Osteocyte (in vitro differentiated cells): ENCODE measurements around the gene TMOD1. TPM values are rescaled to one million over a fixed set of nuclear protein-coding genes. Genes with fewer than 3 reads are reported as not detected.

Experiments used
- DNase-seq: peaks from one replicate; pipeline ENCODE4 v3.0.0; 2021; ENCODE audit warnings: mixed read lengths; ENCODE audit not compliant: unreplicated experiment; ENCODE audit errors: extremely low spot score
- H3K27ac Mint-ChIP-seq: one replicate; pipeline ENCODE4 v1.8.0; 2021; ENCODE audit warnings: mild to moderate bottlenecking, mixed read lengths; ENCODE audit not compliant: unreplicated experiment
- H3K27me3 Mint-ChIP-seq: one replicate; pipeline ENCODE4 v1.8.0; 2021; ENCODE audit warnings: mixed read lengths; ENCODE audit not compliant: unreplicated experiment
- H3K36me3 Mint-ChIP-seq: one replicate; pipeline ENCODE4 v1.8.0; 2021; ENCODE audit warnings: mixed read lengths; ENCODE audit not compliant: unreplicated experiment
- H3K4me1 Mint-ChIP-seq: one replicate; pipeline ENCODE4 v1.8.0; 2021; ENCODE audit warnings: mixed read lengths; ENCODE audit not compliant: unreplicated experiment
- H3K4me3 Mint-ChIP-seq: one replicate; pipeline ENCODE4 v1.8.0; 2021; ENCODE audit warnings: mild to moderate bottlenecking, moderate library complexity, mixed read lengths; ENCODE audit not compliant: unreplicated experiment
- H3K9me3 Mint-ChIP-seq: one replicate; pipeline ENCODE4 v1.8.0; 2021; ENCODE audit warnings: mixed read lengths; ENCODE audit not compliant: unreplicated experiment
- total RNA-seq: library from RNA; stranded (reverse); gene quantifications from 2 replicates; pipeline ENCODE4 v1.2.1, GENCODE V29; 2021
- TF ChIP-seq, protein P1 (sequence below): fragments of 200-600 bp; sonication (generic); IDR thresholded peaks from 2 replicates; pipeline ENCODE4 v1.5.0; 2021; ENCODE audit warnings: antibody characterized with exemption, mild to moderate bottlenecking, moderate library complexity

TMOD1 gene
- total RNA-seq, 1 donor from 2014 or later = not detected

DNA sequence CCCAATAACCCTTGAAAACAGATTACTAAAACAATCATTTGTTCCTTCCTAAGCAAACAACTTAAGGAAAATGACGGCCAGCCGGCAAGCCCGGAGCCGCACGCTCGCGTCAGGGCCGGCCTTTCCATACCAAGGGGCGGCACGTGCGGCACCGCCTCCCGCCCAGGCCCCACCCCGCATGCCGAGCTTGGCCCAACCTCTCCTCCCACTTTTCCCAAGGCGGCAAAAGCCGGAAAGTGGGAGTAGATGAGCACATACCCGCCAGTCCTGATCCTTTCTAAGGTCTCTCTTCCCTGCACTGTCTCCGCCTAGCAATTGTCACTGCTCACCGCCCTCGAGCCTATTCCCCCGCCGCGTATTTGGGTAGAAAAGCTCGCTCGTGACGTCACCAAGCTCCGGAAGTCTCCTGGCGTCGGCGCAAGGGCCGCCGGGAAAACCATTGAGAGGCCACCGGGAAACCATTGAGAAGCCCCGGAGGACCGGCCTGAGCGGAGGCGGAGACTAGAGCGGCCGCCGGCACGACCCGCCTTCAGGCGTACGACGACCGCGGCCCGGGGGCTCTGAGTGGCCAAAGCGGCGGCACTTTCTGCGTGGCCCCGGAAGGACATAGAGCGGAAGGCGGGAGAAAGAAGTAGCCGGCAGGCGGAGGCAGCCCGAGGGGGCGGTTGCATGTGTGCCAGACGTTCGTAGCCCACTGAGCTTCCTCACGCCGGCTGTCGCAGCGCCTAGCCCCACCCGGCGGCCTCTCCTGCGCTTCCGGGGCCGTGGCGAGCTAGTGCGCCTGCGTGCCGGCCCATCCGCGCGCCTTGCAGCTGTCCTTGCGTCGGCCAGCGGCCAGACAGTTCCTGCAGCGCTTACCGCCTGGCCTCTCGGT, 131.8 kb downstream of the TMOD1 start, which contains the start of the genes NCBP1 and TSTD2:
Gene NCBP1, plus strand, starts transcription at position 837 of the 874 bp plus-strand sequence. CDS start 61 bp downstream, outside the sequence.
Gene TSTD2, minus strand, starts transcription at position 384 of the 874 bp plus-strand sequence. CDS start 5,806 bp downstream, outside the sequence.
- peaks cover 38% of the 10 kb centered on the region for H3K4me1 Mint-ChIP-seq
- H3K9me3 Mint-ChIP-seq = no peaks in the 10 kb centered on the region
- H3K36me3 Mint-ChIP-seq = peaks cover 2% of the 10 kb centered on the region
- TF ChIP-seq, protein P1, sequence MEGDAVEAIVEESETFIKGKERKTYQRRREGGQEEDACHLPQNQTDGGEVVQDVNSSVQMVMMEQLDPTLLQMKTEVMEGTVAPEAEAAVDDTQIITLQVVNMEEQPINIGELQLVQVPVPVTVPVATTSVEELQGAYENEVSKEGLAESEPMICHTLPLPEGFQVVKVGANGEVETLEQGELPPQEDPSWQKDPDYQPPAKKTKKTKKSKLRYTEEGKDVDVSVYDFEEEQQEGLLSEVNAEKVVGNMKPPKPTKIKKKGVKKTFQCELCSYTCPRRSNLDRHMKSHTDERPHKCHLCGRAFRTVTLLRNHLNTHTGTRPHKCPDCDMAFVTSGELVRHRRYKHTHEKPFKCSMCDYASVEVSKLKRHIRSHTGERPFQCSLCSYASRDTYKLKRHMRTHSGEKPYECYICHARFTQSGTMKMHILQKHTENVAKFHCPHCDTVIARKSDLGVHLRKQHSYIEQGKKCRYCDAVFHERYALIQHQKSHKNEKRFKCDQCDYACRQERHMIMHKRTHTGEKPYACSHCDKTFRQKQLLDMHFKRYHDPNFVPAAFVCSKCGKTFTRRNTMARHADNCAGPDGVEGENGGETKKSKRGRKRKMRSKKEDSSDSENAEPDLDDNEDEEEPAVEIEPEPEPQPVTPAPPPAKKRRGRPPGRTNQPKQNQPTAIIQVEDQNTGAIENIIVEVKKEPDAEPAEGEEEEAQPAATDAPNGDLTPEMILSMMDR = peak; percentile 6
- H3K4me3 Mint-ChIP-seq = peak within 1 kb of the TSS; percentile 94
- H3K27ac Mint-ChIP-seq = peak within 1 kb of the TSS; percentile 99
- DNase-seq = peak; percentile 99
- no peaks in the 10 kb centered on the region for H3K27me3 Mint-ChIP-seq

DNA sequence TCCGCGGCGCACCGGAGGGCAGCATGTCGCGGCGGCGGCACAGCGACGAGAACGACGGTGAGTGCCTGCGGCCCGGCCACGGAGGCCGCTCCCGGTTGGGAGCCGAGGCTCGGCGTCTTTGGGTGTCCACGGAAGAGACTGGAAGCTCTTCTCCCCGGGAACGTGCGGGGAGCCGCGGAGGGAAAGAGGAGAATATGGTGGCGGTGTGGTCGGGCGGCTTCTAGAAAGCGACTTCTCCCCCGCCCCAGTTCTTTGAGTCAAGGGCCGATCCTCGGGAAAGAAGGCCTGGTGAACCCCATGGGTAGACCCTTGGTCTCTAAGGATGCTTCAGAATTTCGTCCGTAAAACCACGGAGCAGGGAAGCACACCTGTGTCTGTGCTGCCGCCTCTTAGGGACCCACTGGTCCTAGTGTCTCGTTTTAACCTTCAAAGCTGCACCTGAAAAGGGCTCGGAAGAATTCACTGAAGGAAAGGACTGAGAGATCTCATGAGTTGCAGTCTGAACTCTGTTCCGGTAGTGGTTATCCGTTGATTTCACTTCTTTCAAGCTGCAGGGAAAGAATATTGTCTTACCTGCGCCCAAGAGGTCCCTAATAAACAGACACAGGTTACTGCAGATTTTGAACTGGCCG, 132.5 kb downstream of the TMOD1 start:
- TF ChIP-seq, protein P1 = no peak
- Mint-ChIP-seq H3K27ac (peak overlapping the region; percentile 99), H3K4me3 (peak overlapping the region; percentile 94), H3K36me3 (peaks cover 2% of the 10 kb centered on the region), H3K4me1 (peaks cover 43% of the 10 kb centered on the region), H3K9me3 (no peaks in the 10 kb centered on the region), H3K27me3 (no peaks in the 10 kb centered on the region)
- DNase-seq = no peak

GRCh38 chr9:97635026-97635425, 133.6 kb downstream of the TMOD1 start:
- TF ChIP-seq, protein P1 = no peak
- H3K4me3 Mint-ChIP-seq = peak overlapping the region; percentile 94
- H3K36me3 Mint-ChIP-seq = peaks cover 2% of the 10 kb centered on the region
- peak overlapping the region; percentile 99 for H3K27ac Mint-ChIP-seq
- H3K4me1 Mint-ChIP-seq = peaks cover 40% of the 10 kb centered on the region
- no peak for DNase-seq
- H3K27me3 Mint-ChIP-seq = no peaks in the 10 kb centered on the region
- H3K9me3 Mint-ChIP-seq = no peaks in the 10 kb centered on the region

DNA sequence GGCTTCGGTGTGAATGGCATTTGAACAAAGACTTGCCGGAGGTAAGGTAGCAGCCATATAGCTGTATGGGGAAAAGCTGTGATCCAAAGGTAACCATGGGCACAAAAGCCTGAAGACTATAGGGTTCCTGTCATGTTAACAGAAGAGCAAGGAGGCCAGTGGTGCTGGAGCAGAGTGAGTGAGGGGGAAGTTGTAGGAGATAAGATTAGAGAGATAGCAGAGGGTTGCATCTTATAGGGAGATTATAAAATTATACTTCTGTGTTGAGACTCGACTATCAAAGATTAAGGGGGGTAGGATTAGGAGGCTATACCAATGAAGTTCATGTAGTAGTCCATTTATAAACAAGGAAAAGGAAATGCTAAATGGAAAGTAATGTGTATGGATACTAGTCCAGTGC, 135.4 kb downstream of the TMOD1 start:
- no peak overlapping the region for H3K4me3 Mint-ChIP-seq
- H3K4me1 Mint-ChIP-seq = peaks cover 41% of the 10 kb centered on the region
- H3K27me3 Mint-ChIP-seq = no peaks in the 10 kb centered on the region
- TF ChIP-seq, protein P1 = no peak
- no peak for DNase-seq
- H3K27ac Mint-ChIP-seq = no peak overlapping the region
- H3K9me3 Mint-ChIP-seq = no peaks in the 10 kb centered on the region
- H3K36me3 Mint-ChIP-seq = peaks cover 6% of the 10 kb centered on the region

DNA sequence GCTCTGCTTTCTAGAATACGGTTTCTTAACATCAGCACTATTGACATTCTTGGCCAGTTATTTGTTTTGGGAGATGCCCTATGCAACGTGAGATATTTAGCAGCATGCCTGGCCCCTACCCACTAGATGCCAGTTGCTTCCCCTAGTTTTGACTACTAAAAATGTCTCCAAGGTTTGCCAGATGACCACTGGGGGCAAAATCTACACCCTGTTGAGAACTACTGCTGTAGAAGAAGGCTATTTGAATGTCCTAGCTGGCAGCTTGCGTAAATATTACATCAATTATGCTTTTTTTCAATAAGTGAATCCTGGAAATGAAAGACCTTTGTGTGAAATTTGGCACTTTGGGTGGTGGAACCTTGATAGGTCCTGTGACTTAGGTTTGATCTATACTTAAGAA, 137.2 kb downstream of the TMOD1 start:
- no peaks in the 10 kb centered on the region for H3K27me3 Mint-ChIP-seq
- no peak overlapping the region for H3K4me3 Mint-ChIP-seq
- H3K36me3 Mint-ChIP-seq = peaks cover 13% of the 10 kb centered on the region
- H3K4me1 Mint-ChIP-seq = peaks cover 39% of the 10 kb centered on the region
- no peaks in the 10 kb centered on the region for H3K9me3 Mint-ChIP-seq
- no peak for DNase-seq
- TF ChIP-seq, protein P1 = peak; percentile 21
- peak overlapping the region; percentile 52 for H3K27ac Mint-ChIP-seq
